K562 (cell line): ENCODE measurements around the gene MAD1L1. TPM values are rescaled to one million over a fixed set of nuclear protein-coding genes. Genes with fewer than 3 reads are reported as not detected.
A peak's percentile ranks its signal among the peaks of the same experiment; 100 is the strongest.

Experiments
- ATAC-seq: fragments of 200-7000 bp; cut with Tn5 transposase; 3 replicates; pipeline ENCODE4 v1.9.1; 2020; ENCODE audit warnings: moderate library complexity
- BruUV-seq: library from RNA; stranded (reverse); fragments of 400-500 nt; replicated peaks from 2 replicates; lab custom pipeline; 2021; lab: Mats Ljungman, UMichigan
- CTCF ChIA-PET: fragments of 300-600 bp; formaldehyde crosslinking; extraction: SDS; loops from one replicate; lab custom pipeline; 2021; ENCODE audit warnings: low intra/inter-chr PET ratio; lab: Yijun Ruan, JAX
- POLR2A ChIA-PET: fragments of 300-600, 350-650 bp; sonication (Branson Sonifier 250); formaldehyde crosslinking; extraction: SDS; loops from one replicate; lab custom pipeline; 2021; ENCODE audit warnings: antibody characterized with exemption, inconsistent platforms; lab: Yijun Ruan, JAX
- DNase-seq, 4 experiments: peaks; one replicate each; pipeline versions ENCODE4 v3.0.0 to v3.0.0-alpha.2; 2011 to 2018; ENCODE audit warnings: low spot score in 3 of 4, mixed read lengths in 3 of 4; ENCODE audit errors: extremely low read depth in 1 of 4
- FAIRE-seq: peaks from 2 replicates; lab custom pipeline; 2011; peaks lifted over from hg19 to GRCh38; lab: Jason Lieb, UNC
- H2AFZ ChIP-seq: 2 replicates; pipeline ENCODE4 v1.6.0; 2011; ENCODE audit warnings: low read depth, low read length, control low read depth, inconsistent platforms
- H3K27ac ChIP-seq: fragments of 200-600 bp; 3 replicates; pipeline ENCODE4 v1.8.0; 2011; ENCODE audit warnings: low read depth, mild to moderate bottlenecking, control low read depth, inconsistent platforms, low read length, moderate library complexity, mixed read lengths; ENCODE audit errors: extremely low read depth
- H3K27me3 ChIP-seq, 2 experiments: fragments of 300-600 bp in 1 of 2; 2 replicates in 1 of 2; 3 replicates in 1 of 2; pipeline versions ENCODE4 v1.6.0 to v1.8.0; 2011; ENCODE audit warnings: inconsistent platforms in 2 of 2, low read length in 2 of 2, mild to moderate bottlenecking in 1 of 2, mixed read lengths in 1 of 2, moderate library complexity in 1 of 2; ENCODE audit not compliant: control insufficient read depth in 2 of 2, insufficient read depth in 2 of 2
- H3K36me3 ChIP-seq: fragments of 300-600 bp; 3 replicates; pipeline ENCODE4 v1.8.0; 2011; ENCODE audit warnings: mild to moderate bottlenecking, low read length, inconsistent platforms; ENCODE audit not compliant: control insufficient read depth, insufficient read depth
- H3K4me1 ChIP-seq, 2 experiments: fragments of 200-600 bp in 1 of 2; replicated peaks in 1 of 2; 2 replicates in 1 of 2; 3 replicates in 1 of 2; pipeline versions ENCODE4 v1.5.1 to v1.8.0; 2011; ENCODE audit warnings: inconsistent platforms in 2 of 2, low read length in 2 of 2, mild to moderate bottlenecking in 1 of 2, mixed read lengths in 1 of 2, moderate library complexity in 1 of 2; ENCODE audit not compliant: control insufficient read depth in 2 of 2, insufficient read depth in 2 of 2
- H3K4me2 ChIP-seq: 2 replicates; pipeline ENCODE4 v1.6.1; 2011; ENCODE audit warnings: low read length, control low read depth, inconsistent platforms, mixed read lengths; ENCODE audit not compliant: insufficient read depth
- H3K4me3 ChIP-seq: fragments of 200-600 bp; sonication (generic), shearing (Covaris generic); 2 replicates; pipeline ENCODE4 v1.5.1; 2016; ENCODE audit warnings: control low read depth, inconsistent platforms
- H3K79me2 ChIP-seq: fragments of 200-600 bp; 3 replicates; pipeline ENCODE4 v1.8.0; 2011; ENCODE audit warnings: low read length, inconsistent platforms; ENCODE audit not compliant: control insufficient read depth, insufficient read depth
- H3K9ac ChIP-seq, 2 experiments: 2 replicates each; pipeline versions ENCODE4 v1.6.0 to v1.6.1; 2011; ENCODE audit warnings: low read depth in 2 of 2, low read length in 2 of 2, control low read depth in 1 of 2, inconsistent platforms in 1 of 2, mild to moderate bottlenecking in 1 of 2, mixed read lengths in 1 of 2; ENCODE audit not compliant: insufficient read depth in 1 of 2
- H3K9me1 ChIP-seq: one replicate; pipeline ENCODE4 v1.6.0; 2011; ENCODE audit warnings: inconsistent platforms, mild to moderate bottlenecking, low read length, moderate library complexity; ENCODE audit not compliant: control insufficient read depth, insufficient read depth
- H3K9me3 ChIP-seq: replicated peaks from 2 replicates; pipeline ENCODE4 v1.5.1; 2011; ENCODE audit warnings: low read depth, low read length, inconsistent platforms; ENCODE audit not compliant: control insufficient read depth, insufficient read depth
- H4K20me1 ChIP-seq: replicated peaks from 2 replicates; pipeline ENCODE4 v1.6.1; 2011; ENCODE audit warnings: low read length, inconsistent platforms, mixed read lengths; ENCODE audit not compliant: control insufficient read depth, insufficient read depth
- GTF2A2 ChIP-seq: IDR thresholded peaks from 2 replicates; pipeline ENCODE4 v1.6.1; 2016; ENCODE audit warnings: mild to moderate bottlenecking, missing genetic modification characterization, missing compliant biosample characterization
- POLR2G ChIP-seq: fragments of 200-400 bp; formaldehyde crosslinking; IDR thresholded peaks from 2 replicates; pipeline ENCODE4 v1.6.1; 2017; ENCODE audit warnings: low read depth, mild to moderate bottlenecking, antibody characterized with exemption, low read length, moderate library complexity
- WGBS: fragments of 100-300 bp; shearing (Covaris generic); methylation state at CpG from one replicate; pipeline ENCODE4 v1.1.6; 2016; ENCODE audit warnings: low coverage, mixed read lengths; ENCODE audit not compliant: insufficient coverage; ENCODE audit errors: missing lambda C conversion rate; 5-methylcytosine and 5-hydroxymethylcytosine counted together
- in situ Hi-C: fragments of 300-500 bp; cut with MboI; formaldehyde crosslinking; loops from 4 replicates; pipeline ENCODE4 v1.15.0; 2018; ENCODE audit warnings: inconsistent platforms, mixed read lengths
- intact Hi-C: fragments of 100-400 bp; cut with micrococcal nuclease; formaldehyde crosslinking; loops from 2 replicates; pipeline ENCODE4 v1.14.2; 2022
- polyA plus RNA-seq, 8 experiments: library from polyadenylated mRNA; depleted of rRNA in 4 of 8; stranded (reverse) in 5 of 8; unstranded in 3 of 8; fragments of >200 nt; fragmentation: Nextera tagmentation in 2 of 8; fragmentation: Illumina TruSeq in 1 of 8; extraction: Ambion mirVana in 2 of 8; extraction: Trizol in 1 of 8; gene quantifications; 2 replicates each; pipeline versions ENCODE4 v1.2.1 to v1.2.3, GENCODE V29; 2011 to 2014; ENCODE audit warnings: inconsistent platforms in 1 of 8, missing spikeins in 1 of 8
- total RNA-seq, 7 experiments: library from RNA; depleted of rRNA in 6 of 7; stranded (reverse); fragments of >200 nt in 6 of 7; fragmentation: Illumina TruSeq in 2 of 7; extraction: Trizol in 2 of 7; gene quantifications; 2 replicates each; pipeline versions ENCODE4 v1.2.1 to v1.2.3, GENCODE V29; 2011 to 2021; ENCODE audit warnings: low replicate concordance in 1 of 7
- TF ChIP-seq, protein P1 (sequence below): sonication (generic); formaldehyde crosslinking; IDR thresholded peaks from 2 replicates; pipeline ENCODE4 v1.8.1; 2023; ENCODE audit warnings: mild to moderate bottlenecking, missing genetic modification reagents

MAD1L1 gene
- total and polyA plus RNA-seq, 9 of the 15 experiments (the other 6 are each of a cell fraction or from before 2014, with no cell fraction given) = 1.7 to 89.7 (median 18.0) TPM

DNA sequence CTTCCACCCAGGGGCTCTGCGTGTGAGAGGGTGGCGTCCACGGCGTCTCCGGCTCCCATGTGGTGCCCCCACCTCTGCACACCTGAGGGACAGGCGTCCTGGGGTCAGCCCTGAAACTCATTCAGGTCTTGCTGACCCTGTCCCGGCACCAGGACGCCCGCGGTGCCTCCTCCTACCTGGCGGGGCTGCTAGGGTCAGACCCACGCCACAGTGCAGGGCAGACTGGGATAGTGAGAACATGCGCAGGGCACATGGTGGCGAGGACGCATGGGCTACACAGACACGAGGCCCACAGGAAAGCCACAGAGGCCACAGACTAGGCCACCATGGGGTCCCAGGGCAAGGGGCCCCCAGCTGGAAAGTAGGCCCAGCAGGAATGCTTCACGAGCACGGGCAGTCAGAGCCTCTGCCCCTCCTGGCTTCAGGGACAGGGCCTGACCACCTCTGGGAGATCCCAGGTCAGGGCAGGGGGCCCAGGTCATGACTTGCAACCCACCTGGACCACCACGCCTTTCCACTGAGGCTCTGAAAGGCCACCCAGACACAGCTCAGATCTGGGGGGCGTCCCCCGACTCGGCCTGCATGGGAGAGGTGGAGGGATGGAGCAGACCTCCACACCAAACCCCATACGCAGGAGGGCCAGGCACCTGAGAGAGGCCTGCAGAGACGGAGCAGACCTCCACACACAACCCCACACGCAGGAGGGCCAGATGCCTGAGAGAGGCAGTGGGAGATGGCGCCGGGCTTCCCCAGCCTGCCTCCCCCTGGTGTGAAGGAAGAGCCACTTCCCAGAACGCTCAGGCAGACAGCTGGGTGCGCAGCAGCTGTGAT lies 374.1 kb downstream of the MAD1L1 start:
- Histone ChIP-seq H3K4me3 (no peak overlapping the region), H3K27ac (no peak overlapping the region), H3K9me1 (peaks cover 3% of the 10 kb centered on the region), H3K9me3 (peaks cover 3% of the 10 kb centered on the region), H3K4me1 (peaks cover 25 to 96% of the 10 kb centered on the region in 2 experiments), H3K79me2 (peaks cover 26% of the 10 kb centered on the region), H4K20me1 (no peaks in the 10 kb centered on the region), H2AFZ (no peak overlapping the region), H3K9ac (peak overlapping the region in 1 of 2 experiments; percentile 74; a peak in 2 of 4 replicates), H3K36me3 (no peaks in the 10 kb centered on the region; the same call in 2 of the 3 replicates), H3K4me2 (no peak overlapping the region), H3K27me3 (no peaks in the 10 kb centered on the region)
- ATAC-seq (no peak), DNase-seq (no peak), FAIRE-seq (no peak)
- BruUV-seq = no TSS peak
- CTCF ChIA-PET = no interaction called here
- POLR2A ChIA-PET = interaction anchor here (1.4 kb wide), 1 partner anchor 16 kb away, joined by 3 read pairs; no protein-coding TSS in a partner anchor
- in situ Hi-C loops = no loop called here
- TF ChIP-seq GTF2A2 (tag) (no peak), POLR2G (0 out of 2 replicates have a peak, but pooled peaks have one; percentile 26)
- TF ChIP-seq, protein P1, sequence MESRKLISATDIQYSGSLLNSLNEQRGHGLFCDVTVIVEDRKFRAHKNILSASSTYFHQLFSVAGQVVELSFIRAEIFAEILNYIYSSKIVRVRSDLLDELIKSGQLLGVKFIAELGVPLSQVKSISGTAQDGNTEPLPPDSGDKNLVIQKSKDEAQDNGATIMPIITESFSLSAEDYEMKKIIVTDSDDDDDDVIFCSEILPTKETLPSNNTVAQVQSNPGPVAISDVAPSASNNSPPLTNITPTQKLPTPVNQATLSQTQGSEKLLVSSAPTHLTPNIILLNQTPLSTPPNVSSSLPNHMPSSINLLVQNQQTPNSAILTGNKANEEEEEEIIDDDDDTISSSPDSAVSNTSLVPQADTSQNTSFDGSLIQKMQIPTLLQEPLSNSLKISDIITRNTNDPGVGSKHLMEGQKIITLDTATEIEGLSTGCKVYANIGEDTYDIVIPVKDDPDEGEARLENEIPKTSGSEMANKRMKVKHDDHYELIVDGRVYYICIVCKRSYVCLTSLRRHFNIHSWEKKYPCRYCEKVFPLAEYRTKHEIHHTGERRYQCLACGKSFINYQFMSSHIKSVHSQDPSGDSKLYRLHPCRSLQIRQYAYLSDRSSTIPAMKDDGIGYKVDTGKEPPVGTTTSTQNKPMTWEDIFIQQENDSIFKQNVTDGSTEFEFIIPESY = peak; percentile 76; the same call in 1 of the 2 replicates
- intact Hi-C loops = loop anchor here (10.0 kb wide), 1 partner anchor 246 kb away; no protein-coding TSS in a partner anchor
- 86% methylated on average over 23 of the region's 29 CpGs for WGBS
